Breast epithelium (tissue), 4 donors: ENCODE data around the gene ZFHX3. TPM values are rescaled to one million over a fixed set of nuclear protein-coding genes. Genes with fewer than 3 reads are reported as not detected.
A peak's percentile ranks its signal among the peaks of the same experiment; 100 is the strongest.

Source experiments
- DNase-seq, 2 donors: peaks; one replicate each; pipeline ENCODE4 v3.0.0-alpha.2; 2019; ENCODE audit warnings: low spot score in 2 of 2
- H3K27ac ChIP-seq, 2 donors: fragments of 200-600 bp; sonication (generic) in 1 of 2; one replicate each; pipeline ENCODE4 v1.5.1; 2016 to 2019; ENCODE audit warnings: mild to moderate bottlenecking in 1 of 2
- H3K27me3 ChIP-seq, 2 donors: fragments of 200-600 bp; sonication (generic) in 1 of 2; one replicate each; pipeline versions ENCODE4 v1.5.1 to v1.6.0; 2017 to 2019; ENCODE audit warnings: control low read depth in 1 of 2, mild to moderate bottlenecking in 1 of 2
- H3K36me3 ChIP-seq: fragments of 200-600 bp; one replicate; pipeline ENCODE4 v1.5.1; 2019
- H3K4me1 ChIP-seq, 2 donors: fragments of 200-600 bp; sonication (generic); one replicate each; pipeline ENCODE4 v1.5.1; 2016 to 2019; ENCODE audit warnings: control low read depth in 1 of 2
- H3K4me3 ChIP-seq, 3 donors: fragments of 200-600 bp; sonication (generic); 1 replicate in 2 of 3; 2 replicates in 1 of 3; pipeline ENCODE4 v1.5.1; 2016 to 2019; ENCODE audit warnings: mild to moderate bottlenecking in 3 of 3, moderate library complexity in 2 of 3
- H3K9me3 ChIP-seq, 2 donors: fragments of 200-600 bp; sonication (generic) in 1 of 2; one replicate each; pipeline ENCODE4 v1.5.1; 2016 to 2019; ENCODE audit warnings: control low read depth in 1 of 2
- POLR2A ChIP-seq: fragments of 450-650 bp; IDR thresholded peaks from one replicate; pipeline ENCODE4 v1.6.1; 2016; ENCODE audit warnings: antibody characterized with exemption, mild to moderate bottlenecking, moderate library complexity
- POLR2AphosphoS5 ChIP-seq, 3 donors: sonication (generic); formaldehyde crosslinking; IDR thresholded peaks; one replicate each; pipeline ENCODE4 v1.6.1; 2017; ENCODE audit warnings: antibody characterized with exemption in 3 of 3
- intact Hi-C: fragments of 100-400 bp; cut with DNase I; formaldehyde crosslinking; loops from one replicate; pipeline ENCODE4 v1.15.1; 2023; ENCODE audit warnings: low total_unique reads
- total RNA-seq, 3 donors: library from RNA; depleted of rRNA; stranded (reverse); fragments of >200 nt; gene quantifications; one replicate each; pipeline ENCODE4 v1.1.0, GENCODE V29; 2016
- TF ChIP-seq, protein P1 (sequence below), 3 donors: fragments of 450-650 bp; IDR thresholded peaks; one replicate each; pipeline ENCODE4 v1.5.1; 2016 to 2017; ENCODE audit warnings: antibody characterized with exemption in 3 of 3, mild to moderate bottlenecking in 3 of 3, moderate library complexity in 3 of 3

The ZFHX3 gene
- total RNA-seq, 3 donors from 2014 or later, result 10.8 to 36.0 (median 11.8) TPM

DNA sequence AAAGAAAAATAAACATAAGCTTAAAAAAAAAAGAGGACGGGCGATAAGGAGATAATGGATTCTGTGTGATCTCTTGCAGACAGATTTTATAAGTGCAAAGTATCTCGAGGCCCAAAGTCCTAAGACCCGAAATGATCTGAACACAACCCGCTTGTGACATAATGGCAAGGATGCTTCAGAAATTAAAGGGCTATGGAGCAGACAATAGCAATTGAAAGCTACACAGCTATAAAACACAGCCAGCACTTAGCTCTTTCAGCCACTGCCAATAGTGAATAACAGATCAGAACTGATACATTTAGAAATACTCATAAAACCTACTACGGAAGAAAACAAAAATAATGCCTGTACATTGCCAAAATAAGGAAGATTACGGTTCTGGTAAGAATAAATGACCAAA is 117.5 kb downstream of the ZFHX3 start:
- H3K36me3 ChIP-seq, result no peaks in the 10 kb centered on the region

DNA sequence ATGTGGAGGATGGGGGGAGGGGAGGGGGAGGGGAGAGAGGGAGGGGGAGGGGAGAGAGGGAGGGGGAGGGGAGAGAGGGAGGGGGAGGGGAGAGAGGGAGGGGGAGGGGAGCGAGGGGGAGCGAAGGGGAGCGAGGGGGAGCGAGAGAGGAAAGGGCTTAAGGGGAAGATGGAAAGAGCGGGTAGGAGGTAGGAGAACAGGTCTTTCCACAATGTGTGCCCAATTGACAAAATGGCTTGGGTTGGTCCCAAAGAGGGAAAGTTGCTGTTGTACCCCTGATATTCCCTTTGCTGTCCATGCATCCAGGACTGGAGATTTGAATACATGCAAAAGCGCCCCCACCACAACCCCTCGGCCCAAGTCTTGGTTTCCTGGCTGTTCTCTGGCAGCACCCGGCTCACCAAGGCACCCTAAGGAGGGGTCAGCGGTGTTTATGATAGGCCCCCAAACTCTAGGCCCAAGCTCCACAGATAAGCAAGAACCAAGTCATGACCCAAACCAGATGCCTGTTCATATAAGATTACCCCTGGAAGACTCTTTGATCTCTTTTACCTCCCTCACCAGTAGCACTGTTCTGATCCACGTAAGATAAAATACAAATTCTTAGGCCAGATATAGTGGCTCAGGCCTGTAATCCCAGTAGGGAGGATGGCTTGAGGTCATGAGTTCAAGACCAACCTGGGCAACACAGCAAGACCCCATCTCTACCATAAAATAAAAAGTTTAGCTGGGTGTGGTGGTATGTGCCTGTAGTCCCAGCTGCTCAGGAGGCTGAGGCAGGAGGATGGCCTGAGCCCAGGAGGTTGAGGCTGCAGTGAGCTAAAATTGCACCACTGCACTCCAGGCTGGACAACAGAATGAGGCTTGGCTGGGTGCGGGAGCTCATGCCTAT is 119.6 kb downstream of the ZFHX3 start:
- Histone ChIP-seq H3K4me3 (peak overlapping the region in 1 of 3 donors; percentile 47), H3K27me3 (no peaks in the 10 kb centered on the region), H3K9me3 (no peaks in the 10 kb centered on the region), H3K27ac (no peak overlapping the region), H3K36me3 (no peaks in the 10 kb centered on the region), H3K4me1 (peaks cover 0 to 4% of the 10 kb centered on the region in 2 donors)
- intact Hi-C loops, result loop anchor here (5.0 kb wide), 1 partner anchor 956 kb away; no protein-coding TSS in a partner anchor
- TF ChIP-seq, protein P1, sequence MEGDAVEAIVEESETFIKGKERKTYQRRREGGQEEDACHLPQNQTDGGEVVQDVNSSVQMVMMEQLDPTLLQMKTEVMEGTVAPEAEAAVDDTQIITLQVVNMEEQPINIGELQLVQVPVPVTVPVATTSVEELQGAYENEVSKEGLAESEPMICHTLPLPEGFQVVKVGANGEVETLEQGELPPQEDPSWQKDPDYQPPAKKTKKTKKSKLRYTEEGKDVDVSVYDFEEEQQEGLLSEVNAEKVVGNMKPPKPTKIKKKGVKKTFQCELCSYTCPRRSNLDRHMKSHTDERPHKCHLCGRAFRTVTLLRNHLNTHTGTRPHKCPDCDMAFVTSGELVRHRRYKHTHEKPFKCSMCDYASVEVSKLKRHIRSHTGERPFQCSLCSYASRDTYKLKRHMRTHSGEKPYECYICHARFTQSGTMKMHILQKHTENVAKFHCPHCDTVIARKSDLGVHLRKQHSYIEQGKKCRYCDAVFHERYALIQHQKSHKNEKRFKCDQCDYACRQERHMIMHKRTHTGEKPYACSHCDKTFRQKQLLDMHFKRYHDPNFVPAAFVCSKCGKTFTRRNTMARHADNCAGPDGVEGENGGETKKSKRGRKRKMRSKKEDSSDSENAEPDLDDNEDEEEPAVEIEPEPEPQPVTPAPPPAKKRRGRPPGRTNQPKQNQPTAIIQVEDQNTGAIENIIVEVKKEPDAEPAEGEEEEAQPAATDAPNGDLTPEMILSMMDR (IDR thresholded peaks at IDR 0.05), result no peak
- no peak for TF ChIP-seq POLR2A
- no peak for TF ChIP-seq POLR2AphosphoS5 (IDR thresholded peaks at IDR 0.05)
- DNase-seq, result no peak

More for the DNA sequence above, 117.5 kb downstream of the ZFHX3 start:
- H3K4me3 ChIP-seq, result no peak overlapping the region
- TF ChIP-seq, protein P1 (IDR thresholded peaks at IDR 0.05), result no peak
- TF ChIP-seq POLR2A (no peak), POLR2AphosphoS5 (IDR thresholded peaks at IDR 0.05) (no peak)
- intact Hi-C loops, result no loop called here
- H3K27ac ChIP-seq, result no peak overlapping the region
- no peaks in the 10 kb centered on the region for H3K27me3 ChIP-seq
- H3K4me1 ChIP-seq, result peaks cover 0 to 4% of the 10 kb centered on the region in 2 donors
- H3K9me3 ChIP-seq, result no peaks in the 10 kb centered on the region
- DNase-seq, result no peak

DNA sequence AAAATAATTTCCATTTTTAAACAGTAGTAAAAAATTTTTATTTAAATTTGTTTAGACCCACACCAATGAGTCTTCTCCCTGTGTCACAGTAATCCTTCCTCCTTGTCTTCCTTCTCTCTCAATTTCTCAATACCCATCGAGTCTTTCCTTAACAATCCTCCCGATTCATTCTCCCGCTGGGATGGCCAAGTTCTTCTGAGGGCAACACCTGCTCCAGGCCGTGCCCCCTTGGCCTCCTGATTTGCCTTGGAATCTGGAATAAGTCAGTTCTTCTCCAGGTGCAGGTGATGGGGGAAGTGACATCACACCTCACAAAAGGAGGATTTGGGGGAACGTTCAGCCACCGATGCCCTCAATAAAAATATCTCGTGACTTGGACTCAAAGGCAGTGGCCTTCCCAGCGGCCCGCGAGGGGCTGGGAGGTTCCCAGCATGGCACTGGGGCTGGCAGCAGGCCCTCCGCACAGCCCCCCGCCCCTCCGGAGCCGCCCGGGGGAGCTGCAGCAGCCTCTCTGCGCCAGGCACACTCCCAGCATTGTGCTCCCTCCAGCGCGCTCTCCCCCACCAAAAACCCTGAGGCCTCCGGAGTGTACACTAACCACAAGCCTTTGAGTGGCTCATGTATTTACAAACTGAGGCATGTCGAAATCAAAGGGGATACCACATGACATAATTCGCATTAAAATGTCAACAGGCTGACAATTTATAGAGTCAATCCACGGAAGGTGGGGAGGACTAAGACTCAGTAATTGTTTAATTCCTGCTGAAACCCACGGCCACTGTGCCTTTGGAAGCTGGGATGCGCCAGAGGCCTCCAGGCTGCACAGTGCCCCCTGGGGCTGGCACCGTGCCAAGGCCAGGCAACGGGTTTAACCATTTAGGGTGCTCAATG is 120.5 kb downstream of the ZFHX3 start:
- peak overlapping the region in 2 of 3 donors; percentile 19 to 47 for H3K4me3 ChIP-seq
- no peaks in the 10 kb centered on the region for H3K9me3 ChIP-seq
- H3K4me1 ChIP-seq, result peaks cover 0 to 4% of the 10 kb centered on the region in 2 donors
- intact Hi-C loops, result loop anchor here (5.0 kb wide), 1 partner anchor 955 kb away; no protein-coding TSS in a partner anchor
- H3K27ac ChIP-seq, result no peak overlapping the region
- no peaks in the 10 kb centered on the region for H3K36me3 ChIP-seq
- DNase-seq, result peak; percentile 59 to 73
- TF ChIP-seq POLR2AphosphoS5 (IDR thresholded peaks at IDR 0.05), result peak; percentile 2 to 60 (median 22)
- TF ChIP-seq, protein P1 (IDR thresholded peaks at IDR 0.05), result no peak
- no peak for TF ChIP-seq POLR2A
- H3K27me3 ChIP-seq, result no peaks in the 10 kb centered on the region

DNA sequence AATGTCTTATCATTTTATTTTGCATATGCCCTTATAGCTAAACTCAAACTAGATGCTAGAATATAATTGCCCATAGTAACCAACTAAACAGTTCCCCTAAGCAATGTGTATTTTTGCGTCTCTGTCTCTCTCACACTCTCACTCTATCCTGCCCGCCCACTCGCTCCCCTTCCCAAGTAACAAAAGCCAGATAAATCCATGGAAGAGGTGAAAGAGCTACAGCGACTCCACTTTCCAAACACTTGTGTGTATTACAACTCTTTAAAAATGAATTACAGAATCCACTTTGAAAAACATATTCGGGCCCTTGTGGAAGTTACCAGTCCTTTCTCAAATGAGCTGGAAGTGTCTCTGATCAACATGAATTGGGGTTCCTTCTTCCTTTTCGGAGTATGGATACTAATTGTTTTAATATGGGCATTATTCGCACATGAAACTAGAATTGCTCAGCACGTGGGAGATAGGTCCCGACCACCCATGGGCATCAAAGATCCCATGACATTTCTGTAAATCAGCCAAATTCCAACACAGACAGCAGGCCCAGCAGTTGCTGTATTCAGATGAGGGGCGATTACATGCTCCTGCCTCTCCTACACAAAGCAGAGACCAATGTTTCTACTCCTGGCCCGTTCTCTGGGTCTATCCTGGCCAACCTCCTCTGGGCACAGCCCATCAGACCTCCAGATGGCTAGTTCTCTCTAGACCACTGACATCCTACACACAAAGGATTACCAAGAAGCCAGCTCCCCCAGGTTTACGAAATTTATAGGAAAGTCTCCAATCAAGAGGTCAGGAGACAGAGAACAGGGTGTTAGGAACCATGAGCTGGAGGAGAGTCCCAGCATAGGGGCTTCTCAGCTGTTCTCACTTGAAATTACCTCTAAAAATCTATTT is 121.5 kb downstream of the ZFHX3 start:
- H3K27ac ChIP-seq, result no peak overlapping the region
- H3K27me3 ChIP-seq, result no peaks in the 10 kb centered on the region
- intact Hi-C loops, result loop anchor here (5.0 kb wide), 1 partner anchor 954 kb away; no protein-coding TSS in a partner anchor

More for the DNA sequence above, 121.5 kb downstream of the ZFHX3 start:
- DNase-seq, result no peak
- Histone ChIP-seq H3K36me3 (no peaks in the 10 kb centered on the region), H3K9me3 (no peaks in the 10 kb centered on the region), H3K4me3 (no peak overlapping the region), H3K4me1 (peaks cover 0 to 4% of the 10 kb centered on the region in 2 donors)
- TF ChIP-seq POLR2A (no peak), POLR2AphosphoS5 (IDR thresholded peaks at IDR 0.05) (no peak)
- TF ChIP-seq, protein P1 (IDR thresholded peaks at IDR 0.05), result no peak
